Liver (tissue), 9 donors: Measurements from ENCODE around the gene CELF5. TPM values are rescaled to one million over a fixed set of nuclear protein-coding genes. Genes with fewer than 3 reads are reported as not detected.
A peak's percentile ranks its signal among the peaks of the same experiment; 100 is the strongest.

Experiments used
- DNase-seq: peaks from one replicate; pipeline ENCODE4 v3.0.0-alpha.2; 2017; ENCODE audit warnings: low spot score
- H3K27ac ChIP-seq, 2 donors: one replicate each; pipeline ENCODE4 v1.7.0; 2013; ENCODE audit warnings: inconsistent platforms in 2 of 2, low read length in 2 of 2, control low read depth in 1 of 2, low read depth in 1 of 2, mild to moderate bottlenecking in 1 of 2
- H3K27me3 ChIP-seq, 4 donors: one replicate each; pipeline versions ENCODE4 v1.6.1 to v1.7.0; 2013; ENCODE audit warnings: low read length in 3 of 4, inconsistent platforms in 1 of 4, mild to moderate bottlenecking in 1 of 4, moderate library complexity in 1 of 4; ENCODE audit not compliant: control insufficient read depth in 4 of 4, insufficient read depth in 4 of 4
- H3K36me3 ChIP-seq, 4 donors: one replicate each; pipeline versions ENCODE4 v1.6.1 to v1.7.0; 2013; ENCODE audit warnings: low read length in 3 of 4, mild to moderate bottlenecking in 3 of 4, low read depth in 1 of 4, moderate library complexity in 1 of 4; ENCODE audit not compliant: control insufficient read depth in 4 of 4, insufficient read depth in 3 of 4
- H3K4me1 ChIP-seq, 4 donors: one replicate each; pipeline versions ENCODE4 v1.6.1 to v1.7.0; 2013; ENCODE audit warnings: low read length in 3 of 4, mild to moderate bottlenecking in 3 of 4, moderate library complexity in 1 of 4; ENCODE audit not compliant: control insufficient read depth in 4 of 4, insufficient read depth in 4 of 4
- H3K4me3 ChIP-seq, 3 donors: one replicate each; pipeline versions ENCODE4 v1.6.1 to v1.7.0; 2013; ENCODE audit warnings: low read length in 3 of 3, control low read depth in 1 of 3, low read depth in 1 of 3, mild to moderate bottlenecking in 1 of 3
- H3K9ac ChIP-seq, 2 donors: one replicate each; pipeline ENCODE4 v1.7.0; 2013; ENCODE audit warnings: low read length in 2 of 2, mild to moderate bottlenecking in 2 of 2, moderate library complexity in 2 of 2, control low read depth in 1 of 2, low read depth in 1 of 2
- H3K9me3 ChIP-seq, 4 donors: one replicate each; pipeline versions ENCODE4 v1.6.1 to v1.7.0; 2013; ENCODE audit warnings: low read length in 3 of 4; ENCODE audit not compliant: control insufficient read depth in 4 of 4
- ATF3 ChIP-seq: IDR thresholded peaks from 2 replicates; pipeline ENCODE4 v1.6.1; 2016; ENCODE audit warnings: antibody characterized with exemption
- CTCF ChIP-seq: fragments of 150-350 bp; IDR thresholded peaks from 2 replicates; pipeline ENCODE4 v1.5.1; 2017; ENCODE audit warnings: improper control_type of control experiment, low read depth, low read length; ENCODE audit not compliant: missing input control
- EGR1 ChIP-seq, 2 donors: IDR thresholded peaks; 2 replicates each; pipeline ENCODE4 v1.6.1; 2016 to 2018; ENCODE audit warnings: antibody characterized with exemption in 2 of 2, low read depth in 2 of 2
- FOXA1 ChIP-seq: IDR thresholded peaks from 2 replicates; pipeline ENCODE4 v1.6.1; 2016; ENCODE audit warnings: antibody characterized with exemption
- FOXA2 ChIP-seq: IDR thresholded peaks from 2 replicates; pipeline ENCODE4 v1.6.1; 2016; ENCODE audit warnings: antibody characterized with exemption
- HNF4G ChIP-seq: IDR thresholded peaks from 2 replicates; pipeline ENCODE4 v1.6.1; 2016; ENCODE audit warnings: antibody characterized with exemption
- MAX ChIP-seq: IDR thresholded peaks from 2 replicates; pipeline ENCODE4 v1.6.1; 2016; ENCODE audit warnings: antibody characterized with exemption
- NR2F2 ChIP-seq: IDR thresholded peaks from 2 replicates; pipeline ENCODE4 v1.6.1; 2016; ENCODE audit warnings: antibody characterized with exemption
- RAD21 ChIP-seq, 2 donors: IDR thresholded peaks; 2 replicates each; pipeline ENCODE4 v1.6.1; 2016; ENCODE audit warnings: antibody characterized with exemption in 2 of 2, mild to moderate bottlenecking in 2 of 2
- REST ChIP-seq: IDR thresholded peaks from 2 replicates; pipeline ENCODE4 v1.6.1; 2016; ENCODE audit warnings: antibody characterized with exemption, mild to moderate bottlenecking
- RXRA ChIP-seq, 2 donors: IDR thresholded peaks; 2 replicates each; pipeline ENCODE4 v1.6.1; 2017 to 2018; ENCODE audit warnings: antibody characterized with exemption in 2 of 2, mild to moderate bottlenecking in 1 of 2
- SP1 ChIP-seq: IDR thresholded peaks from 2 replicates; pipeline ENCODE4 v1.6.1; 2018; ENCODE audit warnings: antibody characterized with exemption, mild to moderate bottlenecking
- TAF1 ChIP-seq: conservative IDR thresholded peaks from 2 replicates; pipeline ENCODE4 v1.6.1; 2016; ENCODE audit warnings: antibody characterized with exemption, mild to moderate bottlenecking
- YY1 ChIP-seq: IDR thresholded peaks from 2 replicates; pipeline ENCODE4 v1.6.1; 2016; ENCODE audit warnings: antibody characterized with exemption, mild to moderate bottlenecking
- ZBTB33 ChIP-seq: IDR thresholded peaks from 2 replicates; pipeline ENCODE4 v1.6.1; 2016; ENCODE audit warnings: antibody characterized with exemption
- WGBS: extraction: QIAGEN DNeasy Blood & Tissue Kit; methylation state at CpG from one replicate; pipeline ENCODE4 v1.1.7; 2013; 5-methylcytosine and 5-hydroxymethylcytosine counted together
- polyA plus RNA-seq, 2 donors: library from polyadenylated mRNA; stranded (reverse) in 1 of 2; unstranded in 1 of 2; fragments of 200-250 nt in 1 of 2; fragments of >200 nt in 1 of 2; fragmentation: Nextera tagmentation in 1 of 2; extraction: Ambion mirVana in 1 of 2; gene quantifications; one replicate each; pipeline versions ENCODE4 v1.2.1 to v1.2.3, GENCODE V29; 2013 to 2015
- total RNA-seq, 2 donors: library from RNA; depleted of rRNA; stranded (reverse); fragments of >200 nt; gene quantifications; one replicate each; pipeline ENCODE4 v1.2.3, GENCODE V29; 2014
- donor health status: healthy.
- donor health status: healthy.
- donor health status: healthy.
- donor health status: healthy.
- donor health status: healthy.

Gene CELF5
- total and polyA plus RNA-seq, 4 donors = 0.06 to 0.50 (median 0.26) TPM

- TF ChIP-seq TAF1 = no peak
Measured at GRCh38 chr19:3178377-3178972, 46.0 kb upstream of the CELF5 start, which contains the start of gene S1PR4 (continued).

GRCh38 chr19:3178973-3179738, 45.3 kb upstream of the CELF5 start:
- Histone ChIP-seq H3K27me3 (no peaks in the 10 kb centered on the region), H3K9me3 (no peaks in the 10 kb centered on the region), H3K9ac (no peak overlapping the region), H3K4me3 (peak overlapping the region in 2 of 3 donors; percentile 15 to 33), H3K36me3 (no peaks in the 10 kb centered on the region), H3K4me1 (peaks cover 0 to 2% (median under 1%) of the 10 kb centered on the region in 4 donors), H3K27ac (peak overlapping the region; percentile 67 to 69)
- no peak for TF ChIP-seq EGR1 (IDR thresholded peaks at IDR 0.05; ENCODE audit: low read depth in 2 of 2)
- TF ChIP-seq FOXA2 = no peak
- TF ChIP-seq NR2F2 = no peak
- TF ChIP-seq HNF4G = no peak
- TF ChIP-seq RXRA (IDR thresholded peaks at IDR 0.05) = no peak
- no peak for TF ChIP-seq YY1
- TF ChIP-seq FOXA1 = no peak
- TF ChIP-seq RAD21 (IDR thresholded peaks at IDR 0.05) = no peak
- no peak for DNase-seq
- WGBS = 81% methylated on average over 52 of the region's 52 CpGs

- H3K9ac ChIP-seq = no peak overlapping the region
- H3K36me3 ChIP-seq = no peaks in the 10 kb centered on the region
- H3K4me1 ChIP-seq = peaks cover 1 to 6% (median 2%) of the 10 kb centered on the region in 4 donors
- no peak for DNase-seq
- TF ChIP-seq FOXA1 = no peak
- TF ChIP-seq NR2F2 = no peak
- no peak for TF ChIP-seq REST
- TF ChIP-seq EGR1 (IDR thresholded peaks at IDR 0.05; ENCODE audit: low read depth in 2 of 2) = no peak
- TF ChIP-seq ATF3 = no peak
- TF ChIP-seq RXRA (IDR thresholded peaks at IDR 0.05) = no peak
- TF ChIP-seq SP1 = no peak
- TF ChIP-seq MAX = no peak
- TF ChIP-seq CTCF = no peak
- no peak for TF ChIP-seq ZBTB33
- peak overlapping the region; percentile 11 to 38 (median 17) for H3K4me3 ChIP-seq
- H3K27me3 ChIP-seq = no peaks in the 10 kb centered on the region
- peak overlapping the region; percentile 67 to 69 for H3K27ac ChIP-seq
- no peaks in the 10 kb centered on the region for H3K9me3 ChIP-seq
- WGBS = 78% methylated on average over 31 of the region's 31 CpGs
Measured at GRCh38 chr19:3179739-3180293, 44.6 kb upstream of the CELF5 start.
